Measurements from ENCODE around the gene PTTG1IP.

The PTTG1IP gene

DNA sequence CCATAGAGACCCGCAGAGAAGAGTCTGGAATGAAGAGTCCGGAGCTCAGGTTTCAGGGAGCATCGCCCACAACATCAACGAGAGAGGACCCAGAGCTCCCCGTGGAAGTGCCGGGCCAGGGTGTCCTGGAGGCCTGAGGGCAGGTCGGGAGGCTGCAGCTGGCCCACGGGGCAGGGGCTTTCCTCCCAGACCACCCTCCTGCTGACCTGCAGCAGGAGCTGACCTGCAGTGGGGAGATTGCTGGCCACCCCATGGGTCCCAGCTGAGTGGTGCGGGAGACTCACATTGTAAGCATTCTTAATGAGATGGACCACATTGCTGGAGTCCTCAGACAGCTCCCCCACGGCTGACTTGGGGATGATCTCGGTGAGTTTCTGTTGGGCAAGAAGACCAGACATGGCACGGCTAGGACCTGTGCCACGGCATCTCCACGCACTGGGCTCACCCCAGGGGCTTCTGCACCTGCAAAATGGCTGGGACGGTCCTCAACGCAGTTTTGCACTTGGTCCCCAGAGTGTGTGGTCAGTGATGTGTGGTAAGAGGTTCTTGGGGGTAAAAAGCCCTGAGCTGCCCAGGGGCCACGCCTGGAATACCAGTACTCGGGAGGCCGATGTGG lies 21.3 kb upstream of the PTTG1IP start:
- no peak for DNase-seq

GRCh38 chr21:44893948-44894656 lies 20.6 kb upstream of the PTTG1IP start:
- DNase-seq, result no peak

- no peak for DNase-seq
Observed at GRCh38 chr21:44893278-44893556, 19.7 kb upstream of the PTTG1IP start.

DNA sequence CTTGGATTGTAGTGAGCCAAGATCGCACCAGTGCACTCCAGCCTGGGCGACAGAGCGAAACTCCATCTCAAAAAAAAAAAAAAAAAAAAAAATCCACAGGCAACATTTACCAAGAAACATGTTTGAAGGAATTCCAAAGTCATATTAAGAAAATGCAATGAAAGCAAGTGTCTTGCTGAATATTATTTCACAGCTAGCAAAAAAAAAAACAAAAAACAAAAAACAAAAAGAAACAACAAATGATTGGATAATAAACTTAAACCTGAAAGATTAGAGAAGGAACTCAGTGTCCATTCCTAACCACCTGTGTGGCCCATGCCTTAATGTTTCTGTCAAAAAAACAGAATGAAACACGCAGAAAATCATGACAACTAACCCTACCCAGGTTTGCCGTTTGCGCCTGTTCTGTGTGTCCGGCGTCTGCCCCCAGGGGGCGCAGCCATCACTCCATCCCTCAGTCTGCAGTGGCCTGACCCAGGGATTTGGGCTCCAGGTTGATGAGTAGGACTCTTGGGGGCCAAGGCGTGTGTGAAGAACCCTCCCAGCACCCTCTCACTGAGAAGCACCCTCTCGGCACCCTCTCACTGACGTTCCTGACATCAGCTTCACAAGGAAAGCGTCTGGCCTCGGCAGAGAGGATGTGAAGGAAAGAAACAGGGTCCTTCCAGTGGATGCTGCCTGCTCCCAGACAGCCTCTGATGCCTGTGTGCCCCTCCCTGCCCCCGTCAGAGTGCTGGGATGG lies 19.2 kb upstream of the PTTG1IP start:
- peak; percentile 89 for DNase-seq

DNA sequence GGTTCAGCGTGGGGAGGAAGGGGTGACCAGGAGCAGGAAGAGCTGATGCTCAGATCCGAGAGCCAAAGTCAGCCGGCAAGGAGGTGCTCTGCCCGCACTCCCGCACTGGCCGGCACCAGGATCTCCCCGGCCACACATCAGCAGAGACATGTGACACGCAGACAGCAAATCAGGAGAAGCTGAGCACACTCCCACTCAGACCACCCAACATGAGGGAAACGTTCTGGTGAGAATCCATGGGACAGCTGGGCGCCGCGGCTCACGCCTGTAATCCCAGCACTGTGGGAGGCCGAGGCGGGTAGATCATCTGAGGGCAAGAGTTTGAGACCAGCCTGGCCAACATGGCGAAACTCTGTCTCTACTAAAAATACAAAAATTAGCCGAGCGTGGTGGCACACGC lies 18.6 kb upstream of the PTTG1IP start:
- no peak for DNase-seq

DNA sequence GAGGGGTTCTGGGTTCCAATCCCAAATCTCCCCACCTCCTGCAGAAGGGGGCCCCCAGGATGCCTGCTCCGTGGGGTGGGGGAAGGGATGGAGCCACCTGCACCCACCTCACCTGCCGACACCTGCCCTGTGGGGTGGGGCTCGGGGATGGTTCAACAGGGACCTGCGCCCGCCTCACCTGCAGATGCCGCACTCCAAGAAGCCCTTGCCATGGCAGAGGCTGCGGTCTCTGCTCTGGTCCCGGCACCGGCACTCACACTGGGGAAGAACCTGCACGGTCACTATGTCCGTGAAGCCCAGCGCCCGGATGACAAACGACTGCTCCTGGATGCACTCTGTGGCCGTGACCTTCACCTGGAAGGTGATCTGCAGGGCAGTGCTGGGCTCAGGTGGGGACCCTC lies 18.1 kb upstream of the PTTG1IP start:
- DNase-seq, result no peak

DNA sequence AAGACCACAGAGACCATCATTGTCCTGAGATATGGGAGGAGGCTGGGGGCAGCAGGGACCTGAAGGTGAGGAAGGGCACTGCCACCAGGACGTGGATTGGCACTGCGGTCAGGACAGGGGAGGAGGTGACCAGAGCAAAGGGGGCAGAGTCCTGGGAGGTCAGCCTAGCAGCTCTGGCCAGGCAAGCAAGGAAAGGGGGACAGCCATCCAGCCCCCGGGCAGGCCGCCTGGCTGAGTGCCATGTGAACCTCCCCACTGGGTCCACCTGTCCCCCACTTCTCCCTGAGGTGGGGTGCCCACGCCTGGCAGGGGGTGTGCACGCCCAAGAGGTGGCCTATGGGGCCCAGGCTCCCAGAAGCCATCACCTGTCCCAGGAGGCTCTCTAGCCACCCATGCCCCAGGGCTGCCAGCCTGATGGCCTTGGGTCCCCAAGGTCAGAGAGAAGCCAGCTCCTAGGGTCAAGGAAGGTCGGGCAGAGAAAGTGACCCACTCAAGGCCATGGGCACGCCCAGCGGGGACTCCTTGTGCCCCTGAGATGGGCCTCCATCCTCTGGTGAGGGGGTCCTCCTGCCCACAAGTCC lies 17.6 kb upstream of the PTTG1IP start:
- DNase-seq, result no peak

- no peak for DNase-seq
Observed at GRCh38 chr21:44890338-44890931, 16.9 kb upstream of the PTTG1IP start.

- DNase-seq, result no peak
Observed at GRCh38 chr21:44889625-44890337, 16.3 kb upstream of the PTTG1IP start.

- DNase-seq, result no peak
Observed at GRCh38 chr21:44888581-44889550, 15.4 kb upstream of the PTTG1IP start.

- DNase-seq, result no peak
Observed at GRCh38 chr21:44887807-44888580, 14.5 kb upstream of the PTTG1IP start.

GRCh38 chr21:44887126-44887806 lies 13.8 kb upstream of the PTTG1IP start:
- DNase-seq, result no peak

DNA sequence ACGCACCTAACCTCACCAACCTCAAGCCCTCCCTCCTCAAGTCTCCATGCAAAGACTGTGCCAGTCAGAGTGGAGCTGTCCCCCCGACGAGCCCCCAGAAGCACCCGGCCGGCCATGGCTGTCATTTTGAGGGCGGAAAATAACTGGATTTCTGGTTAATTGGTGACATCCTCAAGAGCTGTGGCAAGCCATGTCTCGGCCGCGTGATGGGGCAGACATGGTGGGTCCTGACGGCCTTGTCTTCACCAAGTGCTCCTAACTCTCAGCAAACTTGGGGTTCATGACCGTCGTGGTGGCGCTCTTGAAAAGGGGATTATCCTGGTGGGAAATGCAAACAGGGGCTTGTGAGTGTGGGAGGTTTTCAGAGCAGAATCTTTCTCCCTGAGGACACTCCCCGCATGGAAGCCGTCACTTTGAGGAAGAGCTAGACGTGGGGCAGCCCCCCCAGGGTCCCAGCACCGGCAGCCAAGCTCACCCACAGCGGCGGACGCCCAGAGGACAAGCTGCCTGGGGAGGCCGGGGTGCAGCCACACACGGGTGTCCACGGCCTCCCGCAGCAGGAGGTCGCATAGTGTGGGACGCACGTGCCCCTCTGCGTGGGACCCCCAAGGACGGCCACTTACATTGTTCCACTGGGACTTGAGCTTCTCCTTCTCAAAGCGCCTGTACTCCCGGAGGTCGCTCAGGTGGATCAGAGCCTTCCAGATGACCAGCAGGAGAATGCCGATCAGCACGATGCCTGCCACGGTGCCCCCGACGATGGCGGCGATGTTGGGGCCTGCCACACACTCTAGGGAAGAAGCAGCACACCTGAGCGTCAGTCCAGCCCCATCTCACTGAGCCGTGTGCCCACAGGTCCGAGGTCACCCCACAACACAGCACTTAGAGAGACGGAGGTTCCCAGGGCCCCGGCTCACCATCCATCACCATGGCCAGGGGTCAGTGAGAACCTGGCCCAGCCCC lies 12.9 kb upstream of the PTTG1IP start:
- DNase-seq, result no peak

DNA sequence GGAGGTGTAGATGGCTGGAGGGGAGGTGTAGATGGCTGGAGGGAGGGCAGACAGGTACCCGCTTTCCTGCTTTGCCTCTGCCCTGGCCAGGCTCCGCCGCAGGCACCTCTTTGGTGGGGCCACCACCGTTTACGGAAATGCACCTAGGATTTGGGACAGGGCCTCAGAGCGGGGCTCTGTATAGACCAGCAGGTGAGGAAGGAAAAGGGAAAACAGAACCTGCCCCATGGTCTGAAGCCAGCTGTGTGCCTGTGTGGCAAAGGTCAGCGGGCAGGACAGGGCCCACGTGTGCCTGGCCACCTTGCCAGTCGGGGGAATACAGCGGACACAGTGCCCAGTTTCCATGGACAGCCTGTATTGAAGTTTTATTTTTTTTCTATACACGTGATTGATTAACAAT lies 12.1 kb upstream of the PTTG1IP start:
- no peak for DNase-seq

DNA sequence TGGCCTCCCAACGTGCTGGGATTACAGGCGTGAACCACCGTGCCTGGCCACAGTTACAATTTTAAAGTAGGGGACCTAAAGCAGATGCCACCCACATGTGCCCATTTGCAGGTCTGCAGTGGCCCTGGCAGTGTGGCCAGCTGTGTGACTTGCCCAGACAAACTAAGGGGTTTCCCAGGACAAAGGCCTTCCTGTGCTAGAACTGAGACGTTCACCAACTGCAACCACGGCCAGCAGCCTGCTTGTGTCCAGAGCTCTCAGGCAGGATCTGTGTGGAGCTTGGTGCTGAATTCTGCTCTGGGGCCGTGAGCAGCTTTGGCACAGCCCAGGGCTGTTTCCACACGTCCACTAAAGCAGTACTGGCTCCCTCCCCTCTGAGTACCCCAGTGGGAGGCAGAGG lies 10.6 kb upstream of the PTTG1IP start:
- no peak for DNase-seq

- no peak for DNase-seq
Observed at GRCh38 chr21:44883250-44883649, 9.8 kb upstream of the PTTG1IP start.

- no peak for DNase-seq
Observed at GRCh38 chr21:44881198-44881872, 7.8 kb upstream of the PTTG1IP start.

DNA sequence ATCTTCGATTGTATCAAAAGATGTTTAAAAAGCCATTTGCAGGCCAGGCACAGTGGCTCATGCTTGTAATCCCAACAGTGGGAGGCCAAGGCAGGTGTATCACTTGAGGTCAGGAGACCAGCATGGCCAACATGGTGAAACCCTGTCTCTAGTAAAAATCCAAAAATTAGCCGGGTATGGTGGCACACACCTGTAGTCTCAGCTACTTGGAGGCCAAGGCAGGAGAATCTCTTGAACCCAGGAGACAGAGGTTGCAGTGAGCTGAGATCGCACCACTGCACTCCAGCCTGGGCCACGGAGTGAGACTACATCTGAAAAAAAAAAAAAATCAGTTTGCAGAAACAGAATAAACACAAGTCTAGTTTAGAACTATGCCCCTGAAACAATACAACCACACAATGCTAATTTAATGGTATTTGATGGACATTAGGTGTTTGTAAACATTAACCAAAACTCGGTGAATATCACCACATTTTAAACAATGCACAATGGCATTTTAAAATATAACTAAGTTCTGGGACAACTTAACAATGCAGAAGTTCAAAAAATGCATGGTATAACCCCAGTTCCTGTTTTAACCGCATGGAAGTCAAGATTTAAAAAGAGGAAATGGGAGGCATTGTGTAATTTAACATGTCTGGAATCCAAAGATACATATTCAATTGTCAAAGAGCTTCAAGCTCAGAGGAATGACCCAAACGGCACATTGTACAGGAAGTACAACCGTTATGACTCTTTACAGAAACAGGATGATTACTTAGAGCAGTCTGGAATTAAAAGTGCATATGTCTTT lies 7.1 kb upstream of the PTTG1IP start:
- no peak for DNase-seq
